GM12878 (cell line): ENCODE data around the gene DISC1. TPM values are rescaled to one million over a fixed set of nuclear protein-coding genes. Genes with fewer than 3 reads are reported as not detected.

Experiments
- ATAC-seq: fragments of 200-7000 bp; cut with Tn5 transposase; 3 replicates; pipeline ENCODE4 v1.9.1; 2020; ENCODE audit warnings: mild to moderate bottlenecking, moderate library complexity
- BruUV-seq: library from RNA; stranded (reverse); fragments of 400-500 nt; replicated peaks from 2 replicates; lab custom pipeline; 2021; lab: Mats Ljungman, UMichigan
- CTCF ChIA-PET: fragments of 300-600 bp; sonication (Branson Sonifier 250); formaldehyde crosslinking; extraction: SDS; loops from one replicate; lab custom pipeline; 2021; ENCODE audit warnings: inconsistent platforms; lab: Yijun Ruan, JAX
- POLR2A ChIA-PET: fragments of 350-600 bp; formaldehyde crosslinking; extraction: SDS; loops from one replicate; lab custom pipeline; 2021; ENCODE audit warnings: inconsistent platforms; lab: Charles Lee
- RAD21 ChIA-PET: fragments of 300-600 bp; sonication (Branson Sonifier 250); formaldehyde crosslinking; loops from one replicate; lab custom pipeline; 2023; ENCODE audit warnings: antibody characterized with exemption; ENCODE audit not compliant: unreplicated experiment; lab: Charles Lee
- SMC1A ChIA-PET: fragments of 300-600 bp; sonication (Branson Sonifier 250); formaldehyde crosslinking; loops from one replicate; lab custom pipeline; 2023; ENCODE audit not compliant: unreplicated experiment, uncharacterized antibody; lab: Charles Lee
- DNase-seq: peaks from one replicate; pipeline ENCODE4 v3.0.0-alpha.2; 2011; ENCODE audit warnings: low read depth, low spot score
- FAIRE-seq: peaks from 3 replicates; lab custom pipeline; 2011; peaks lifted over from hg19 to GRCh38; lab: Jason Lieb, UNC
- H2AFZ ChIP-seq: 2 replicates; pipeline ENCODE4 v1.6.0; 2011; ENCODE audit warnings: low read depth, low read length, control low read depth; ENCODE audit not compliant: control insufficient read depth
- H3K27ac ChIP-seq: 2 replicates; pipeline ENCODE4 v1.5.1; 2011; ENCODE audit warnings: control low read depth; ENCODE audit not compliant: control insufficient read depth, insufficient read depth
- H3K27me3 ChIP-seq, 2 experiments: replicated peaks in 1 of 2; 2 replicates each; pipeline versions ENCODE4 v1.6.0 to v1.6.1; 2011; ENCODE audit warnings: low read length in 1 of 2; ENCODE audit not compliant: control insufficient read depth in 2 of 2, insufficient read depth in 2 of 2
- H3K36me3 ChIP-seq, 2 experiments: 2 replicates each; pipeline ENCODE4 v1.5.1; 2011; ENCODE audit warnings: low read length in 1 of 2; ENCODE audit not compliant: control insufficient read depth in 2 of 2, insufficient read depth in 2 of 2
- H3K4me1 ChIP-seq: 2 replicates; pipeline ENCODE4 v1.6.1; 2011; ENCODE audit warnings: mild to moderate bottlenecking, low read length, moderate library complexity, mixed read lengths; ENCODE audit not compliant: control insufficient read depth, insufficient read depth
- H3K4me2 ChIP-seq: 2 replicates; pipeline ENCODE4 v1.6.0; 2011; ENCODE audit warnings: control low read depth; ENCODE audit not compliant: control insufficient read depth, insufficient read depth
- H3K4me3 ChIP-seq: fragments of 200-600 bp; sonication (generic); 2 replicates; pipeline ENCODE4 v1.5.1; 2016
- H3K79me2 ChIP-seq: 2 replicates; pipeline ENCODE4 v1.6.0; 2011; ENCODE audit warnings: low read length; ENCODE audit not compliant: control insufficient read depth, insufficient read depth
- H3K9ac ChIP-seq: 2 replicates; pipeline ENCODE4 v1.8.0; 2011; ENCODE audit warnings: low read length, control low read depth, mixed read lengths; ENCODE audit not compliant: control insufficient read depth, insufficient read depth
- H3K9me3 ChIP-seq: replicated peaks from 3 replicates; pipeline ENCODE4 v1.5.1; 2011; ENCODE audit warnings: mild to moderate bottlenecking, low read length; ENCODE audit not compliant: control insufficient read depth, insufficient read depth
- H4K20me1 ChIP-seq: 2 replicates; pipeline ENCODE4 v1.6.0; 2011; ENCODE audit not compliant: control insufficient read depth, insufficient read depth
- FOXM1 ChIP-seq: IDR thresholded peaks from 2 replicates; pipeline ENCODE4 v1.6.1; 2012; ENCODE audit warnings: low read depth, mild to moderate bottlenecking, inconsistent platforms, low read length, moderate library complexity
- MXI1 ChIP-seq: fragments of 150-350 bp; IDR thresholded peaks from 2 replicates; pipeline ENCODE4 v1.6.1; 2011; ENCODE audit warnings: low read depth, mild to moderate bottlenecking, inconsistent platforms, low read length, improper control_type of control experiment
- NFIC ChIP-seq: IDR thresholded peaks from 2 replicates; pipeline ENCODE4 v1.6.1; 2012; ENCODE audit warnings: low read depth, mild to moderate bottlenecking, inconsistent platforms, low read length, moderate library complexity
- NKRF ChIP-seq: fragments of 450-650 bp; conservative IDR thresholded peaks from 2 replicates; pipeline ENCODE4 v1.6.1; 2017; ENCODE audit warnings: mild to moderate bottlenecking, moderate library complexity
- SMARCA5 ChIP-seq: fragments of 450-650 bp; IDR thresholded peaks from 2 replicates; pipeline ENCODE4 v1.6.1; 2017; ENCODE audit warnings: mild to moderate bottlenecking
- STAT1 ChIP-seq: fragments of 450-650 bp; conservative IDR thresholded peaks from 2 replicates; pipeline ENCODE4 v1.6.1; 2014; ENCODE audit warnings: antibody characterized with exemption, mild to moderate bottlenecking
- SUZ12 ChIP-seq: fragments of 200-600 bp; sonication (generic); IDR thresholded peaks from one replicate; pipeline ENCODE4 v1.6.1; 2018; ENCODE audit warnings: antibody characterized with exemption, mild to moderate bottlenecking; ENCODE audit not compliant: unreplicated experiment
- TBL1XR1 ChIP-seq: IDR thresholded peaks from 2 replicates; pipeline ENCODE4 v1.6.1; 2012; ENCODE audit warnings: low read depth, low read length, improper control_type of control experiment
- ZNF207 ChIP-seq: fragments of 450-650 bp; IDR thresholded peaks from 2 replicates; pipeline ENCODE4 v1.6.1; 2014; ENCODE audit warnings: antibody characterized with exemption, mild to moderate bottlenecking, borderline replicate concordance
- WGBS: methylation state at CpG from one replicate; pipeline ENCODE4 v1.1.6; 2016; ENCODE audit warnings: low lambda C conversion rate; ENCODE audit not compliant: insufficient replicate concordance, insufficient coverage; ENCODE audit errors: missing lambda C conversion rate; 5-methylcytosine and 5-hydroxymethylcytosine counted together
- in situ Hi-C: fragments of 300-500 bp; cut with MboI; formaldehyde crosslinking; loops from 9 replicates; pipeline ENCODE4 v1.14.3; 2018; ENCODE audit warnings: mixed read lengths
- intact Hi-C: fragments of 100-400 bp; cut with micrococcal nuclease; formaldehyde crosslinking; loops from one replicate; pipeline ENCODE4 v1.14.2; 2022; ENCODE audit not compliant: unreplicated experiment
- polyA plus RNA-seq, 11 experiments: library from polyadenylated mRNA; depleted of rRNA in 4 of 11; unstranded in 6 of 11; stranded (reverse) in 5 of 11; fragments of >200 nt; fragmentation: Nextera tagmentation in 4 of 11; fragmentation: Illumina TruSeq in 1 of 11; extraction: Ambion mirVana in 4 of 11; extraction: Trizol in 1 of 11; gene quantifications; 1 replicate in 1 of 11; 2 replicates in 10 of 11; pipeline versions ENCODE4 v1.2.1 to v1.2.3, GENCODE V29; 2011 to 2016; ENCODE audit warnings: inconsistent platforms in 2 of 11, missing spikeins in 2 of 11, low read depth in 1 of 11
- total RNA-seq, 4 experiments: library from RNA; depleted of rRNA in 3 of 4; stranded (reverse); fragments of >200 nt in 3 of 4; fragmentation: Illumina TruSeq in 1 of 4; extraction: Trizol in 1 of 4; gene quantifications; 2 replicates each; pipeline versions ENCODE4 v1.2.1 to v1.2.3, GENCODE V29; 2013 to 2021

Gene DISC1
- total and polyA plus RNA-seq, 10 of the 15 experiments (the other 5 are each of a cell fraction or from before 2014, with no cell fraction given) = 0.05 to 0.72 (median 0.19) TPM; not detected in 1

- Histone ChIP-seq H3K79me2 (no peaks in the 10 kb centered on the region), H3K36me3 (no peaks in the 10 kb centered on the region), H3K9ac (no peak overlapping the region), H3K4me2 (no peak overlapping the region), H4K20me1 (no peaks in the 10 kb centered on the region), H3K27ac (no peak overlapping the region), H3K9me3 (no peaks in the 10 kb centered on the region), H3K27me3 (no peaks in the 10 kb centered on the region; a peak in 1 of 4 replicates), H2AFZ (no peak overlapping the region), H3K4me3 (no peak overlapping the region), H3K4me1 (no peaks in the 10 kb centered on the region)
- intact Hi-C loops = no loop called here
- WGBS = 44% methylated on average over 11 of the region's 11 CpGs
- POLR2A ChIA-PET = no interaction called here
- DNase-seq (no peak), ATAC-seq (no peak), FAIRE-seq (no peak)
- CTCF ChIA-PET = interaction anchor here (1.1 kb wide), 1 partner anchor 15 kb away, joined by 3 read pairs; no protein-coding TSS in a partner anchor
- in situ Hi-C loops = no loop called here
- RAD21 ChIA-PET = no interaction called here
- TF ChIP-seq TBL1XR1 = no peak
- BruUV-seq = no TSS peak
- SMC1A ChIA-PET = no interaction called here
Measured at GRCh38 chr1:231694075-231694431, 67.5 kb downstream of the DISC1 start.

GRCh38 chr1:231694465-231695077 is 68.0 kb downstream of the DISC1 start:
- DNase-seq (no peak), FAIRE-seq (no peak), ATAC-seq (no peak)
- in situ Hi-C loops = no loop called here
- no peaks in the 10 kb centered on the region; a peak in 1 of 4 replicates for H3K27me3 ChIP-seq
- H2AFZ ChIP-seq = no peak overlapping the region
- H3K4me2 ChIP-seq = no peak overlapping the region
- intact Hi-C loops = no loop called here
- CTCF ChIA-PET = no interaction called here
- H3K9ac ChIP-seq = no peak overlapping the region
- H3K4me3 ChIP-seq = no peak overlapping the region
- WGBS = 53% methylated on average over 18 of the region's 18 CpGs
- RAD21 ChIA-PET = no interaction called here
- H3K9me3 ChIP-seq = no peaks in the 10 kb centered on the region
- no peaks in the 10 kb centered on the region for H3K36me3 ChIP-seq
- TF ChIP-seq NKRF = no peak
- no peak for TF ChIP-seq ZNF207
- TF ChIP-seq SUZ12 = no peak
- no peak for TF ChIP-seq SMARCA5
- no peak for TF ChIP-seq FOXM1
- no peak for TF ChIP-seq STAT1
- TF ChIP-seq MXI1 = no peak
- no peak for TF ChIP-seq NFIC
- H3K4me1 ChIP-seq = no peaks in the 10 kb centered on the region
- no peaks in the 10 kb centered on the region for H4K20me1 ChIP-seq
- no peaks in the 10 kb centered on the region for H3K79me2 ChIP-seq
- POLR2A ChIA-PET = no interaction called here
- no TSS peak for BruUV-seq
- SMC1A ChIA-PET = no interaction called here
- H3K27ac ChIP-seq = no peak overlapping the region
